H9 (cell line): Measurements from ENCODE around the gene PARP8. TPM values are rescaled to one million over a fixed set of nuclear protein-coding genes. Genes with fewer than 3 reads are reported as not detected.

Experiments
- DNase-seq: peaks from one replicate; pipeline ENCODE4 v3.0.0-alpha.2; 2017
- H2AFZ ChIP-seq: one replicate; pipeline ENCODE4 v1.6.1; 2013; ENCODE audit warnings: mild to moderate bottlenecking, low read length, control low read depth, moderate library complexity
- H2AK5ac ChIP-seq: 2 replicates; pipeline ENCODE4 v1.6.1; 2013; ENCODE audit warnings: low read length, control low read depth, mixed read lengths; ENCODE audit not compliant: insufficient read length
- H2BK120ac ChIP-seq: one replicate; pipeline ENCODE4 v1.6.1; 2013; ENCODE audit warnings: low read depth, mild to moderate bottlenecking, low read length, control low read depth, inconsistent platforms; ENCODE audit not compliant: poor library complexity, severe bottlenecking
- H2BK12ac ChIP-seq: 2 replicates; pipeline ENCODE4 v1.6.1; 2013; ENCODE audit warnings: low read length, control low read depth, mixed read lengths, low read depth; ENCODE audit not compliant: insufficient read length
- H2BK15ac ChIP-seq: 2 replicates; pipeline ENCODE4 v1.6.1; 2013; ENCODE audit warnings: low read depth, low read length, control low read depth
- H2BK20ac ChIP-seq: one replicate; pipeline ENCODE4 v1.6.1; 2013; ENCODE audit warnings: low read depth, mild to moderate bottlenecking, low read length, control low read depth, inconsistent platforms; ENCODE audit not compliant: poor library complexity, severe bottlenecking
- H2BK5ac ChIP-seq: 2 replicates; pipeline ENCODE4 v1.6.1; 2013; ENCODE audit warnings: low read length, control low read depth, mixed read lengths; ENCODE audit not compliant: insufficient read length
- H3K14ac ChIP-seq: 2 replicates; pipeline ENCODE4 v1.6.1; 2013; ENCODE audit warnings: low read length, control low read depth; ENCODE audit not compliant: insufficient read depth
- H3K18ac ChIP-seq: 2 replicates; pipeline ENCODE4 v1.6.1; 2013; ENCODE audit warnings: low read depth, mild to moderate bottlenecking, mixed read lengths, low read length, control low read depth; ENCODE audit not compliant: insufficient read length
- H3K23ac ChIP-seq: 2 replicates; pipeline ENCODE4 v1.6.1; 2013; ENCODE audit warnings: low read length, control low read depth, mixed read lengths, low read depth; ENCODE audit not compliant: insufficient read length
- H3K23me2 ChIP-seq: 2 replicates; pipeline ENCODE4 v1.6.1; 2013; ENCODE audit warnings: low read depth, mild to moderate bottlenecking, mixed read lengths, low read length, control low read depth; ENCODE audit not compliant: insufficient read length, poor library complexity, severe bottlenecking
- H3K27ac ChIP-seq: 2 replicates; pipeline ENCODE4 v1.5.1; 2013; ENCODE audit warnings: low read length, control low read depth, mixed read lengths, low read depth; ENCODE audit not compliant: insufficient read length
- H3K27me3 ChIP-seq: 2 replicates; pipeline ENCODE4 v1.6.1; 2013; ENCODE audit warnings: low read length, control low read depth, inconsistent platforms; ENCODE audit not compliant: insufficient read depth
- H3K4ac ChIP-seq: 2 replicates; pipeline ENCODE4 v1.6.1; 2013; ENCODE audit warnings: low read depth, mild to moderate bottlenecking, control low read depth, inconsistent platforms, low read length, moderate library complexity
- H3K4me1 ChIP-seq: 2 replicates; pipeline ENCODE4 v1.6.1; 2013; ENCODE audit warnings: low read length, control low read depth, inconsistent platforms; ENCODE audit not compliant: insufficient read depth
- H3K4me2 ChIP-seq: 2 replicates; pipeline ENCODE4 v1.6.1; 2013; ENCODE audit warnings: low read length, control low read depth, mixed read lengths; ENCODE audit not compliant: insufficient read length, insufficient read depth
- H3K56ac ChIP-seq: 2 replicates; pipeline ENCODE4 v1.6.1; 2013; ENCODE audit warnings: low read depth, mild to moderate bottlenecking, mixed read lengths, low read length, control low read depth; ENCODE audit not compliant: insufficient read length
- H3K79me1 ChIP-seq: 2 replicates; pipeline ENCODE4 v1.6.1; 2013; ENCODE audit warnings: low read depth, mild to moderate bottlenecking, moderate library complexity, low read length, control low read depth, inconsistent platforms; ENCODE audit not compliant: insufficient read depth, poor library complexity, severe bottlenecking
- H3K79me2 ChIP-seq: 2 replicates; pipeline ENCODE4 v1.6.1; 2013; ENCODE audit warnings: low read length, control low read depth, inconsistent platforms; ENCODE audit not compliant: insufficient read depth
- H3K9ac ChIP-seq: 2 replicates; pipeline ENCODE4 v1.6.1; 2013; ENCODE audit warnings: low read length, control low read depth, mixed read lengths; ENCODE audit not compliant: insufficient read length; ENCODE audit errors: extremely low read depth
- H3K9me3 ChIP-seq: one replicate; pipeline ENCODE4 v1.6.1; 2013; ENCODE audit warnings: low read depth, low read length, inconsistent platforms; ENCODE audit not compliant: control insufficient read depth
- H3T11ph ChIP-seq: one replicate; pipeline ENCODE4 v1.6.1; 2013; ENCODE audit warnings: mild to moderate bottlenecking, low read length, control low read depth, inconsistent platforms
- H4K20me1 ChIP-seq: one replicate; pipeline ENCODE4 v1.6.1; 2013; ENCODE audit not compliant: control insufficient read depth, insufficient read length, insufficient read depth
- H4K5ac ChIP-seq: 2 replicates; pipeline ENCODE4 v1.6.1; 2013; ENCODE audit warnings: low read depth, mild to moderate bottlenecking, mixed read lengths, low read length, control low read depth; ENCODE audit not compliant: insufficient read length
- H4K8ac ChIP-seq: replicated peaks from 2 replicates; pipeline ENCODE4 v1.6.1; 2013; ENCODE audit warnings: low read length, control low read depth, mixed read lengths, low read depth; ENCODE audit not compliant: insufficient read length
- H4K91ac ChIP-seq: 2 replicates; pipeline ENCODE4 v1.6.1; 2013; ENCODE audit warnings: low read depth, mild to moderate bottlenecking, moderate library complexity, mixed read lengths, low read length, control low read depth; ENCODE audit not compliant: insufficient read length
- H3K27ac Mint-ChIP-seq, 3 experiments: 2 replicates in 2 of 3; 3 replicates in 1 of 3; pipeline ENCODE4 v1.8.0; 2020 to 2021; ENCODE audit warnings: mixed read lengths in 3 of 3, mild to moderate bottlenecking in 1 of 3, moderate library complexity in 1 of 3
- H3K27me3 Mint-ChIP-seq: 2 replicates; pipeline ENCODE4 v1.8.0; 2021; ENCODE audit warnings: low read depth, mild to moderate bottlenecking, moderate library complexity, mixed read lengths
- H3K36me3 Mint-ChIP-seq, 3 experiments: 2 replicates in 2 of 3; 3 replicates in 1 of 3; pipeline ENCODE4 v1.8.0; 2020 to 2021; ENCODE audit warnings: low read depth in 3 of 3, mixed read lengths in 3 of 3; ENCODE audit not compliant: insufficient read depth in 1 of 3
- H3K4me1 Mint-ChIP-seq, 2 experiments: 2 replicates each; pipeline ENCODE4 v1.8.0; 2020; ENCODE audit warnings: mixed read lengths in 2 of 2
- H3K4me3 Mint-ChIP-seq, 2 experiments: 2 replicates in 1 of 2; 3 replicates in 1 of 2; pipeline ENCODE4 v1.8.0; 2020 to 2021; ENCODE audit warnings: mild to moderate bottlenecking in 2 of 2, mixed read lengths in 2 of 2, moderate library complexity in 1 of 2
- H3K9me3 Mint-ChIP-seq, 2 experiments: 2 replicates in 1 of 2; 3 replicates in 1 of 2; pipeline ENCODE4 v1.8.0; 2020; ENCODE audit warnings: mild to moderate bottlenecking in 2 of 2, mixed read lengths in 2 of 2, moderate library complexity in 1 of 2
- total RNA-seq: library from RNA; stranded (reverse); gene quantifications from 2 replicates; pipeline ENCODE4 v1.2.1, GENCODE V29; 2021
- TF ChIP-seq, protein P1 (sequence below): fragments of 200-600 bp; sonication (generic); conservative IDR thresholded peaks from 3 replicates; pipeline ENCODE4 v1.8.0; 2021; ENCODE audit warnings: antibody characterized with exemption, mild to moderate bottlenecking

The PARP8 gene
- total RNA-seq, 1 experiment from 2014 or later, result 34.0 TPM

DNA sequence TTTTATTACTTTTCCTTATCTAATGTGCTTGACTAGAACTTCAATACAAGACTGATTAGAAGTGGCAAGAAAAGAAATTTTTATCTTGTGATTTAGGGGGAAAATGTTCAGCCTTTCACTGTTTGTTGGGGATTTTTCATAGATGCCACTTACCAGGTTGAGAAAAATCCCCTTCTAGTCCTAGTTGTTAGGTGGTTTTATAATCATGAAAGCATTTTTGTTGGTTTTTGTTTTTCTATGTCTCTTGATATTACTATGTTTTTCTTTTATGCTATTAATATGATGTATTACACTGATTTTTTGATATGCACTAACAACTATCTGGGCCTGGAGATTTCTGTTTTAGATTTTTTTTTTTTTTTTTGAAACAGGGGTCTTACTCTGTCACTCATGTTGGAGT lies 134.0 kb downstream of the PARP8 start:
- Mint-ChIP-seq H3K4me3 (no peak overlapping the region), H3K27ac (no peak overlapping the region), H3K36me3 (peaks cover 15 to 38% (median 24%) of the 10 kb centered on the region in 3 experiments), H3K4me1 (no peaks in the 10 kb centered on the region), H3K9me3 (peaks cover 6 to 7% of the 10 kb centered on the region in 2 experiments; a peak in 2 of 5 replicates), H3K27me3 (no peaks in the 10 kb centered on the region)
- no peaks in the 10 kb centered on the region for H4K20me1 ChIP-seq
- H2AFZ ChIP-seq, result no peak overlapping the region
- no peak overlapping the region for H3K18ac ChIP-seq
- H3K27ac ChIP-seq, result no peak overlapping the region
- no peaks in the 10 kb centered on the region for H3K23me2 ChIP-seq
- no peak overlapping the region for H2BK5ac ChIP-seq
- no peak overlapping the region for H2BK20ac ChIP-seq
- H3K27me3 ChIP-seq, result no peaks in the 10 kb centered on the region
- DNase-seq, result no peak
- H2BK12ac ChIP-seq, result no peak overlapping the region
- H3T11ph ChIP-seq, result no peak overlapping the region
- no peak overlapping the region for H4K91ac ChIP-seq
- no peak overlapping the region for H4K5ac ChIP-seq
- no peak overlapping the region for H2BK120ac ChIP-seq
- H2AK5ac ChIP-seq, result no peak overlapping the region
- no peak overlapping the region for H3K14ac ChIP-seq
- no peak overlapping the region for H3K4me2 ChIP-seq
- no peaks in the 10 kb centered on the region for H3K79me2 ChIP-seq
- H4K8ac ChIP-seq, result no peak overlapping the region
- H3K9me3 ChIP-seq, result no peaks in the 10 kb centered on the region
- TF ChIP-seq, protein P1, sequence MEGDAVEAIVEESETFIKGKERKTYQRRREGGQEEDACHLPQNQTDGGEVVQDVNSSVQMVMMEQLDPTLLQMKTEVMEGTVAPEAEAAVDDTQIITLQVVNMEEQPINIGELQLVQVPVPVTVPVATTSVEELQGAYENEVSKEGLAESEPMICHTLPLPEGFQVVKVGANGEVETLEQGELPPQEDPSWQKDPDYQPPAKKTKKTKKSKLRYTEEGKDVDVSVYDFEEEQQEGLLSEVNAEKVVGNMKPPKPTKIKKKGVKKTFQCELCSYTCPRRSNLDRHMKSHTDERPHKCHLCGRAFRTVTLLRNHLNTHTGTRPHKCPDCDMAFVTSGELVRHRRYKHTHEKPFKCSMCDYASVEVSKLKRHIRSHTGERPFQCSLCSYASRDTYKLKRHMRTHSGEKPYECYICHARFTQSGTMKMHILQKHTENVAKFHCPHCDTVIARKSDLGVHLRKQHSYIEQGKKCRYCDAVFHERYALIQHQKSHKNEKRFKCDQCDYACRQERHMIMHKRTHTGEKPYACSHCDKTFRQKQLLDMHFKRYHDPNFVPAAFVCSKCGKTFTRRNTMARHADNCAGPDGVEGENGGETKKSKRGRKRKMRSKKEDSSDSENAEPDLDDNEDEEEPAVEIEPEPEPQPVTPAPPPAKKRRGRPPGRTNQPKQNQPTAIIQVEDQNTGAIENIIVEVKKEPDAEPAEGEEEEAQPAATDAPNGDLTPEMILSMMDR, result no peak
- no peak overlapping the region for H2BK15ac ChIP-seq
- no peak overlapping the region for H3K4ac ChIP-seq
- no peak overlapping the region for H3K56ac ChIP-seq
- H3K9ac ChIP-seq, result no peak overlapping the region
- H3K4me1 ChIP-seq, result no peaks in the 10 kb centered on the region
- no peak overlapping the region for H3K23ac ChIP-seq
- no peaks in the 10 kb centered on the region for H3K79me1 ChIP-seq
